ENCODE data around the gene EHMT1. TPM values are rescaled to one million over a fixed set of nuclear protein-coding genes. Genes with fewer than 3 reads are reported as not detected.

The EHMT1 gene
- total RNA-seq, 2 donors from 2014 or later: 137 to 139 TPM

DNA sequence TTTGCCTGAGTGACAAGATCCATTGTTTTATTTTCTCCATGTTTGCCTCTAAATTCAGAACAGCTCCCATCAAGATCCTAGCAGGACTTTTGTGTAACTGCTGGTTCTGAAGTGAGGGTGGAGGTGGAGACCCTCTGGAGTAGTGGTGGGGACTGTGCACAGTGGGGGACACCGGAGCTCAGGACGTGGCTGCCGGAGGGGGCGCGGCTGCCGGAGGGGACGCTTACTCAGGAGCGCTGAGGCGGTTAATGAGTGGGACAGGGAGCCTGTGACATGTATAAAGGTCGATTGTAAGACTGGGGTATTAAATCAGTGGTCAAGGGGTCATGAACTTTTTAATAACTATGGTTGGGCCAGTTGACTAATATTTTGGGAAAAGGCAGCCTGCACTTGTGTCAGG, 131.8 kb downstream of the EHMT1 start:
- WGBS, 2 experiments (ENCODE audit: insufficient coverage in 1 of 2, insufficient read length in 1 of 2): 90 to 95% methylated on average over 8 to 10 of the region's 10 CpGs
- Histone ChIP-seq H3K4me3 (ENCODE audit: low read length) (no peak overlapping the region), H3K27ac (ENCODE audit: low read depth, low read length) (no peak overlapping the region), H3K9ac (ENCODE audit: extremely low read depth, low read length, poor library complexity, severe bottlenecking) (no peak overlapping the region), H3K9me3 (ENCODE audit: control insufficient read depth, low read length) (peaks cover 8% of the 10 kb centered on the region), H3K36me3 (ENCODE audit: control insufficient read depth, insufficient read depth, low read length) (peaks cover 65% of the 10 kb centered on the region), H3K27me3 (ENCODE audit: control insufficient read depth, insufficient read depth, low read length, poor library complexity, severe bottlenecking) (no peaks in the 10 kb centered on the region), H3K4me1 (ENCODE audit: control insufficient read depth, insufficient read depth, low read length) (peaks cover 1% of the 10 kb centered on the region)
- TF ChIP-seq, protein P1, sequence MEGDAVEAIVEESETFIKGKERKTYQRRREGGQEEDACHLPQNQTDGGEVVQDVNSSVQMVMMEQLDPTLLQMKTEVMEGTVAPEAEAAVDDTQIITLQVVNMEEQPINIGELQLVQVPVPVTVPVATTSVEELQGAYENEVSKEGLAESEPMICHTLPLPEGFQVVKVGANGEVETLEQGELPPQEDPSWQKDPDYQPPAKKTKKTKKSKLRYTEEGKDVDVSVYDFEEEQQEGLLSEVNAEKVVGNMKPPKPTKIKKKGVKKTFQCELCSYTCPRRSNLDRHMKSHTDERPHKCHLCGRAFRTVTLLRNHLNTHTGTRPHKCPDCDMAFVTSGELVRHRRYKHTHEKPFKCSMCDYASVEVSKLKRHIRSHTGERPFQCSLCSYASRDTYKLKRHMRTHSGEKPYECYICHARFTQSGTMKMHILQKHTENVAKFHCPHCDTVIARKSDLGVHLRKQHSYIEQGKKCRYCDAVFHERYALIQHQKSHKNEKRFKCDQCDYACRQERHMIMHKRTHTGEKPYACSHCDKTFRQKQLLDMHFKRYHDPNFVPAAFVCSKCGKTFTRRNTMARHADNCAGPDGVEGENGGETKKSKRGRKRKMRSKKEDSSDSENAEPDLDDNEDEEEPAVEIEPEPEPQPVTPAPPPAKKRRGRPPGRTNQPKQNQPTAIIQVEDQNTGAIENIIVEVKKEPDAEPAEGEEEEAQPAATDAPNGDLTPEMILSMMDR (conservative IDR thresholded peaks at IDR 0.05): no peak
- Mint-ChIP-seq H3K36me3 (ENCODE audit: low read depth) (peaks cover 65% of the 10 kb centered on the region), H3K9me3 (peaks cover 12% of the 10 kb centered on the region), H3K27ac (no peak overlapping the region), H3K4me3 (no peak overlapping the region), H3K4me1 (peaks cover 3% of the 10 kb centered on the region), H3K27me3 (ENCODE audit: insufficient read depth) (no peaks in the 10 kb centered on the region)
- DNase-seq: no peak

DNA sequence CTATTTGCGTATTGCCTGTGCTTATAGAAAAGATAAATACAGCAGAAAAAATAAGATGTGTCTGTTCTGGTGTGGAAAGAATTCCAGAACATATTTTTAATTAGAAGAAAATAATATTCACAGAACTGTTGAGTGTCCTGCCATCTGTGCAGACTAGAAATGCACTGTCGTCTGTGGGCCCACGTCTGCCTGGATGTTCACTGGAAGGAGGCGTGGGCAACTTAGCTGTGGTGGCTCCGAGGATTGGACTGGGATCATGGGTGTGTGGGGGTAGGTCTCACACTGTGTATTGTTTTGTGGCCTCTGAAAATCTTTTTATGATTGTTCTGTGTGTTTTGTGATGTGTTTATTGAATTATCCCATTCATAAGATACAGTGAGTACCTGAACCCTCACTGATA, 132.8 kb downstream of the EHMT1 start:
- TF ChIP-seq, protein P1 (conservative IDR thresholded peaks at IDR 0.05): no peak
- peaks cover 8% of the 10 kb centered on the region for H3K9me3 ChIP-seq (ENCODE audit: control insufficient read depth, low read length)
- H3K27me3 ChIP-seq (ENCODE audit: control insufficient read depth, insufficient read depth, low read length, poor library complexity, severe bottlenecking): no peaks in the 10 kb centered on the region
- no peak overlapping the region for H3K27ac Mint-ChIP-seq
- H3K36me3 ChIP-seq (ENCODE audit: control insufficient read depth, insufficient read depth, low read length): peaks cover 65% of the 10 kb centered on the region
- WGBS, 2 experiments (ENCODE audit: insufficient coverage in 1 of 2, insufficient read length in 1 of 2): 94 to 100% methylated on average over 3 to 5 of the region's 5 CpGs
- H3K27ac ChIP-seq (ENCODE audit: low read depth, low read length): no peak overlapping the region
- H3K4me3 Mint-ChIP-seq: no peak overlapping the region
- DNase-seq: no peak
- no peaks in the 10 kb centered on the region for H3K4me1 ChIP-seq (ENCODE audit: control insufficient read depth, insufficient read depth, low read length)
- peaks cover 15% of the 10 kb centered on the region for H3K9me3 Mint-ChIP-seq
- H3K4me1 Mint-ChIP-seq: no peaks in the 10 kb centered on the region
- H3K9ac ChIP-seq (ENCODE audit: extremely low read depth, low read length, poor library complexity, severe bottlenecking): no peak overlapping the region
- no peaks in the 10 kb centered on the region for H3K27me3 Mint-ChIP-seq (ENCODE audit: insufficient read depth)
- no peak overlapping the region for H3K4me3 ChIP-seq (ENCODE audit: low read length)
- peaks cover 69% of the 10 kb centered on the region for H3K36me3 Mint-ChIP-seq (ENCODE audit: low read depth)

DNA sequence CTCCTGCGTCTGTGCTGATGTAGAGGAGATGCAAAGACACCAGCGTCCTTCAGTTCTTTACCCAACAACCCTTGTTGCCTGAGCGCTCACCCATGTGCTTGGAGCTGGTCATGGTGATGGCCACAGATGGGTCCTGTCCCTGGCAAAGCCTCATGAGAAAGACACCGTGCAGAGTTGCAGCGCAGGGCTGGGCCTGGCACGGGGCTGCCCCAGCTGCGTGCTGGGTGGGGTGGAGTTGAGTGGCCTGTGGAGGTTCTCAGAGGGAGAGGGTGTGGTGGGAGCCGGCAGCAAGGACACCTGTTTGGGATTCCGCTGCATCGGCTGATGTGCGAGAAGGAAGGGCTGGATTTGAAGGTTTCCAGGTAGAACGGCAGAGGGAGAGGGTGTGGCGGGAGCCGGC, 133.6 kb downstream of the EHMT1 start:
- no peaks in the 10 kb centered on the region for H3K4me1 Mint-ChIP-seq
- Histone ChIP-seq H3K27me3 (ENCODE audit: control insufficient read depth, insufficient read depth, low read length, poor library complexity, severe bottlenecking) (no peaks in the 10 kb centered on the region), H3K36me3 (ENCODE audit: control insufficient read depth, insufficient read depth, low read length) (peaks cover 69% of the 10 kb centered on the region), H3K9me3 (ENCODE audit: control insufficient read depth, low read length) (peaks cover 8% of the 10 kb centered on the region), H3K4me1 (ENCODE audit: control insufficient read depth, insufficient read depth, low read length) (no peaks in the 10 kb centered on the region), H3K9ac (ENCODE audit: extremely low read depth, low read length, poor library complexity, severe bottlenecking) (no peak overlapping the region), H3K4me3 (ENCODE audit: low read length) (no peak overlapping the region), H3K27ac (ENCODE audit: low read depth, low read length) (no peak overlapping the region)
- 90 to 92% methylated on average over 7 to 14 of the region's 14 CpGs for whole genome bisulfite sequencing, 2 experiments (ENCODE audit: insufficient coverage in 1 of 2, insufficient read length in 1 of 2)
- no peak overlapping the region for H3K4me3 Mint-ChIP-seq
- peaks cover 15% of the 10 kb centered on the region for H3K9me3 Mint-ChIP-seq
- DNase-seq: no peak
- H3K27ac Mint-ChIP-seq: peak overlapping the region; percentile 65
- TF ChIP-seq, protein P1 (conservative IDR thresholded peaks at IDR 0.05): no peak
- peaks cover 72% of the 10 kb centered on the region for H3K36me3 Mint-ChIP-seq (ENCODE audit: low read depth)
- H3K27me3 Mint-ChIP-seq (ENCODE audit: insufficient read depth): no peaks in the 10 kb centered on the region
